GM12878 (cell line): ENCODE data around the gene HYCC1. TPM values are rescaled to one million over a fixed set of nuclear protein-coding genes. Genes with fewer than 3 reads are reported as not detected.

ENCODE experiments used
- ATAC-seq: fragments of 200-7000 bp; cut with Tn5 transposase; 3 replicates; pipeline ENCODE4 v1.9.1; 2020; ENCODE audit warnings: mild to moderate bottlenecking, moderate library complexity
- BruUV-seq: library from RNA; stranded (reverse); fragments of 400-500 nt; replicated peaks from 2 replicates; lab custom pipeline; 2021; lab: Mats Ljungman, UMichigan
- CTCF ChIA-PET: fragments of 300-600 bp; sonication (Branson Sonifier 250); formaldehyde crosslinking; extraction: SDS; loops from one replicate; lab custom pipeline; 2021; ENCODE audit warnings: inconsistent platforms; lab: Yijun Ruan, JAX
- POLR2A ChIA-PET: fragments of 350-600 bp; formaldehyde crosslinking; extraction: SDS; loops from one replicate; lab custom pipeline; 2021; ENCODE audit warnings: inconsistent platforms; lab: Charles Lee
- RAD21 ChIA-PET: fragments of 300-600 bp; sonication (Branson Sonifier 250); formaldehyde crosslinking; loops from one replicate; lab custom pipeline; 2023; ENCODE audit warnings: antibody characterized with exemption; ENCODE audit not compliant: unreplicated experiment; lab: Charles Lee
- SMC1A ChIA-PET: fragments of 300-600 bp; sonication (Branson Sonifier 250); formaldehyde crosslinking; loops from one replicate; lab custom pipeline; 2023; ENCODE audit not compliant: unreplicated experiment, uncharacterized antibody; lab: Charles Lee
- DNase-seq: peaks from one replicate; pipeline ENCODE4 v3.0.0-alpha.2; 2011; ENCODE audit warnings: low read depth, low spot score
- FAIRE-seq: peaks from 3 replicates; lab custom pipeline; 2011; peaks lifted over from hg19 to GRCh38; lab: Jason Lieb, UNC
- H2AFZ ChIP-seq: 2 replicates; pipeline ENCODE4 v1.6.0; 2011; ENCODE audit warnings: low read depth, low read length, control low read depth; ENCODE audit not compliant: control insufficient read depth
- H3K27ac ChIP-seq: 2 replicates; pipeline ENCODE4 v1.5.1; 2011; ENCODE audit warnings: control low read depth; ENCODE audit not compliant: control insufficient read depth, insufficient read depth
- H3K27me3 ChIP-seq, 2 experiments: replicated peaks in 1 of 2; 2 replicates each; pipeline versions ENCODE4 v1.6.0 to v1.6.1; 2011; ENCODE audit warnings: low read length in 1 of 2; ENCODE audit not compliant: control insufficient read depth in 2 of 2, insufficient read depth in 2 of 2
- H3K36me3 ChIP-seq, 2 experiments: 2 replicates each; pipeline ENCODE4 v1.5.1; 2011; ENCODE audit warnings: low read length in 1 of 2; ENCODE audit not compliant: control insufficient read depth in 2 of 2, insufficient read depth in 2 of 2
- H3K4me1 ChIP-seq: 2 replicates; pipeline ENCODE4 v1.6.1; 2011; ENCODE audit warnings: mild to moderate bottlenecking, low read length, moderate library complexity, mixed read lengths; ENCODE audit not compliant: control insufficient read depth, insufficient read depth
- H3K4me2 ChIP-seq: 2 replicates; pipeline ENCODE4 v1.6.0; 2011; ENCODE audit warnings: control low read depth; ENCODE audit not compliant: control insufficient read depth, insufficient read depth
- H3K4me3 ChIP-seq: fragments of 200-600 bp; sonication (generic); 2 replicates; pipeline ENCODE4 v1.5.1; 2016
- H3K79me2 ChIP-seq: 2 replicates; pipeline ENCODE4 v1.6.0; 2011; ENCODE audit warnings: low read length; ENCODE audit not compliant: control insufficient read depth, insufficient read depth
- H3K9ac ChIP-seq: 2 replicates; pipeline ENCODE4 v1.8.0; 2011; ENCODE audit warnings: low read length, control low read depth, mixed read lengths; ENCODE audit not compliant: control insufficient read depth, insufficient read depth
- H3K9me3 ChIP-seq: replicated peaks from 3 replicates; pipeline ENCODE4 v1.5.1; 2011; ENCODE audit warnings: mild to moderate bottlenecking, low read length; ENCODE audit not compliant: control insufficient read depth, insufficient read depth
- H4K20me1 ChIP-seq: 2 replicates; pipeline ENCODE4 v1.6.0; 2011; ENCODE audit not compliant: control insufficient read depth, insufficient read depth
- KAT2A ChIP-seq: conservative IDR thresholded peaks from 2 replicates; pipeline ENCODE4 v1.6.1; 2011; ENCODE audit warnings: low read depth, low read length; ENCODE audit not compliant: control insufficient read depth
- LARP7 ChIP-seq: fragments of 450-650 bp; IDR thresholded peaks from 2 replicates; pipeline ENCODE4 v1.6.1; 2017; ENCODE audit warnings: mild to moderate bottlenecking
- MEF2B ChIP-seq: fragments of 450-650 bp; IDR thresholded peaks from 2 replicates; pipeline ENCODE4 v1.6.1; 2018; ENCODE audit warnings: mild to moderate bottlenecking, moderate library complexity; ENCODE audit not compliant: partially characterized antibody, poor library complexity, severe bottlenecking
- NFYB ChIP-seq: IDR thresholded peaks from 2 replicates; pipeline ENCODE4 v1.6.1; 2011; ENCODE audit warnings: low read depth, mild to moderate bottlenecking, low read length, improper control_type of control experiment, moderate library complexity; ENCODE audit not compliant: insufficient read depth
- SMC3 ChIP-seq: IDR thresholded peaks from 2 replicates; pipeline ENCODE4 v1.6.1; 2011; ENCODE audit warnings: low read length, improper control_type of control experiment, borderline replicate concordance
- WGBS: methylation state at CpG from one replicate; pipeline ENCODE4 v1.1.6; 2016; ENCODE audit warnings: low lambda C conversion rate; ENCODE audit not compliant: insufficient replicate concordance, insufficient coverage; ENCODE audit errors: missing lambda C conversion rate; 5-methylcytosine and 5-hydroxymethylcytosine counted together
- in situ Hi-C: fragments of 300-500 bp; cut with MboI; formaldehyde crosslinking; loops from 9 replicates; pipeline ENCODE4 v1.14.3; 2018; ENCODE audit warnings: mixed read lengths
- intact Hi-C: fragments of 100-400 bp; cut with micrococcal nuclease; formaldehyde crosslinking; loops from one replicate; pipeline ENCODE4 v1.14.2; 2022; ENCODE audit not compliant: unreplicated experiment
- polyA plus RNA-seq, 11 experiments: library from polyadenylated mRNA; depleted of rRNA in 4 of 11; unstranded in 6 of 11; stranded (reverse) in 5 of 11; fragments of >200 nt; fragmentation: Nextera tagmentation in 4 of 11; fragmentation: Illumina TruSeq in 1 of 11; extraction: Ambion mirVana in 4 of 11; extraction: Trizol in 1 of 11; gene quantifications; 1 replicate in 1 of 11; 2 replicates in 10 of 11; pipeline versions ENCODE4 v1.2.1 to v1.2.3, GENCODE V29; 2011 to 2016; ENCODE audit warnings: inconsistent platforms in 2 of 11, missing spikeins in 2 of 11, low read depth in 1 of 11
- total RNA-seq, 4 experiments: library from RNA; depleted of rRNA in 3 of 4; stranded (reverse); fragments of >200 nt in 3 of 4; fragmentation: Illumina TruSeq in 1 of 4; extraction: Trizol in 1 of 4; gene quantifications; 2 replicates each; pipeline versions ENCODE4 v1.2.1 to v1.2.3, GENCODE V29; 2013 to 2021
- TF ChIP-seq, protein P1 (sequence below): fragments of 450-650 bp; IDR thresholded peaks from 2 replicates; pipeline ENCODE4 v1.6.1; 2017; ENCODE audit warnings: antibody characterized with exemption, mild to moderate bottlenecking, moderate library complexity
- TF ChIP-seq, protein P2 (sequence below): IDR thresholded peaks from 2 replicates; pipeline ENCODE4 v1.6.1; 2012; ENCODE audit warnings: low read depth, low read length, improper control_type of control experiment
- TF ChIP-seq, protein P3 (sequence below): fragments of 450-650 bp; IDR thresholded peaks from 2 replicates; pipeline ENCODE4 v1.6.1; 2017; ENCODE audit warnings: mild to moderate bottlenecking, moderate library complexity
- TF ChIP-seq, protein P4 (sequence below), 3 experiments: IDR thresholded peaks in 2 of 3; conservative IDR thresholded peaks in 1 of 3; 2 replicates each; pipeline ENCODE4 v1.5.1; 2011; ENCODE audit warnings: low read depth in 3 of 3, low read length in 3 of 3, mild to moderate bottlenecking in 3 of 3, control low read depth in 2 of 3, moderate library complexity in 2 of 3, inconsistent platforms in 1 of 3, mixed read lengths in 1 of 3; ENCODE audit not compliant: control insufficient read depth in 2 of 3, insufficient read depth in 1 of 3; ENCODE audit errors: extremely low read depth in 1 of 3

HYCC1 gene
- total and polyA plus RNA-seq, 10 of the 15 experiments (the other 5 are each of a cell fraction or from before 2014, with no cell fraction given): 8.5 to 62.9 (median 33.1) TPM

DNA sequence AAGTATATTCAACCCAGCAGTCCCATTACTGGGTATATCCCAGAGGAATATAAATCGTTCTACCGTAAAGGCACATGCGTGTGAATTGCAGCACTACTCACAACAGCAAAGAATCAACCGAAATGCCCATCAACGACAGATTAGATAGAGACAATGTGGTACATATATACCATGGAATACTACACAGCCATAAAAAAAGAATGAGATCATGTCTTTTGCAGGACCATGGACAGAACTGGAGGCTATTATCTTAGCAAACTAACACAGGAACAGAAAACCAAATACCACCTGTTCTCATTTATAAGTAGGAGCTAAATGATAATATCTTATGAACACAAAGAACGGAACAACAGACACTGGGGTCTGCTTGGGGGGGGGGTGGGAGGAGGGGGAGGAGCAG lies 47.4 kb upstream of the HYCC1 start:
- intact Hi-C loops: no loop called here
- SMC1A ChIA-PET: interaction anchor here (2.9 kb wide), 1 partner anchor 501 kb away, joined by 9 read pairs; no protein-coding TSS in a partner anchor
- TF ChIP-seq SMC3: no peak
- no peak for TF ChIP-seq MEF2B
- TF ChIP-seq, protein P1, sequence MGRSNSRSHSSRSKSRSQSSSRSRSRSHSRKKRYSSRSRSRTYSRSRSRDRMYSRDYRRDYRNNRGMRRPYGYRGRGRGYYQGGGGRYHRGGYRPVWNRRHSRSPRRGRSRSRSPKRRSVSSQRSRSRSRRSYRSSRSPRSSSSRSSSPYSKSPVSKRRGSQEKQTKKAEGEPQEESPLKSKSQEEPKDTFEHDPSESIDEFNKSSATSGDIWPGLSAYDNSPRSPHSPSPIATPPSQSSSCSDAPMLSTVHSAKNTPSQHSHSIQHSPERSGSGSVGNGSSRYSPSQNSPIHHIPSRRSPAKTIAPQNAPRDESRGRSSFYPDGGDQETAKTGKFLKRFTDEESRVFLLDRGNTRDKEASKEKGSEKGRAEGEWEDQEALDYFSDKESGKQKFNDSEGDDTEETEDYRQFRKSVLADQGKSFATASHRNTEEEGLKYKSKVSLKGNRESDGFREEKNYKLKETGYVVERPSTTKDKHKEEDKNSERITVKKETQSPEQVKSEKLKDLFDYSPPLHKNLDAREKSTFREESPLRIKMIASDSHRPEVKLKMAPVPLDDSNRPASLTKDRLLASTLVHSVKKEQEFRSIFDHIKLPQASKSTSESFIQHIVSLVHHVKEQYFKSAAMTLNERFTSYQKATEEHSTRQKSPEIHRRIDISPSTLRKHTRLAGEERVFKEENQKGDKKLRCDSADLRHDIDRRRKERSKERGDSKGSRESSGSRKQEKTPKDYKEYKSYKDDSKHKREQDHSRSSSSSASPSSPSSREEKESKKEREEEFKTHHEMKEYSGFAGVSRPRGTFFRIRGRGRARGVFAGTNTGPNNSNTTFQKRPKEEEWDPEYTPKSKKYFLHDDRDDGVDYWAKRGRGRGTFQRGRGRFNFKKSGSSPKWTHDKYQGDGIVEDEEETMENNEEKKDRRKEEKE: no peak
- no peak for TF ChIP-seq LARP7
- TF ChIP-seq, protein P2, sequence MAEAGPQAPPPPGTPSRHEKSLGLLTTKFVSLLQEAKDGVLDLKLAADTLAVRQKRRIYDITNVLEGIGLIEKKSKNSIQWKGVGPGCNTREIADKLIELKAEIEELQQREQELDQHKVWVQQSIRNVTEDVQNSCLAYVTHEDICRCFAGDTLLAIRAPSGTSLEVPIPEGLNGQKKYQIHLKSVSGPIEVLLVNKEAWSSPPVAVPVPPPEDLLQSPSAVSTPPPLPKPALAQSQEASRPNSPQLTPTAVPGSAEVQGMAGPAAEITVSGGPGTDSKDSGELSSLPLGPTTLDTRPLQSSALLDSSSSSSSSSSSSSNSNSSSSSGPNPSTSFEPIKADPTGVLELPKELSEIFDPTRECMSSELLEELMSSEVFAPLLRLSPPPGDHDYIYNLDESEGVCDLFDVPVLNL: no peak
- TF ChIP-seq, protein P3, sequence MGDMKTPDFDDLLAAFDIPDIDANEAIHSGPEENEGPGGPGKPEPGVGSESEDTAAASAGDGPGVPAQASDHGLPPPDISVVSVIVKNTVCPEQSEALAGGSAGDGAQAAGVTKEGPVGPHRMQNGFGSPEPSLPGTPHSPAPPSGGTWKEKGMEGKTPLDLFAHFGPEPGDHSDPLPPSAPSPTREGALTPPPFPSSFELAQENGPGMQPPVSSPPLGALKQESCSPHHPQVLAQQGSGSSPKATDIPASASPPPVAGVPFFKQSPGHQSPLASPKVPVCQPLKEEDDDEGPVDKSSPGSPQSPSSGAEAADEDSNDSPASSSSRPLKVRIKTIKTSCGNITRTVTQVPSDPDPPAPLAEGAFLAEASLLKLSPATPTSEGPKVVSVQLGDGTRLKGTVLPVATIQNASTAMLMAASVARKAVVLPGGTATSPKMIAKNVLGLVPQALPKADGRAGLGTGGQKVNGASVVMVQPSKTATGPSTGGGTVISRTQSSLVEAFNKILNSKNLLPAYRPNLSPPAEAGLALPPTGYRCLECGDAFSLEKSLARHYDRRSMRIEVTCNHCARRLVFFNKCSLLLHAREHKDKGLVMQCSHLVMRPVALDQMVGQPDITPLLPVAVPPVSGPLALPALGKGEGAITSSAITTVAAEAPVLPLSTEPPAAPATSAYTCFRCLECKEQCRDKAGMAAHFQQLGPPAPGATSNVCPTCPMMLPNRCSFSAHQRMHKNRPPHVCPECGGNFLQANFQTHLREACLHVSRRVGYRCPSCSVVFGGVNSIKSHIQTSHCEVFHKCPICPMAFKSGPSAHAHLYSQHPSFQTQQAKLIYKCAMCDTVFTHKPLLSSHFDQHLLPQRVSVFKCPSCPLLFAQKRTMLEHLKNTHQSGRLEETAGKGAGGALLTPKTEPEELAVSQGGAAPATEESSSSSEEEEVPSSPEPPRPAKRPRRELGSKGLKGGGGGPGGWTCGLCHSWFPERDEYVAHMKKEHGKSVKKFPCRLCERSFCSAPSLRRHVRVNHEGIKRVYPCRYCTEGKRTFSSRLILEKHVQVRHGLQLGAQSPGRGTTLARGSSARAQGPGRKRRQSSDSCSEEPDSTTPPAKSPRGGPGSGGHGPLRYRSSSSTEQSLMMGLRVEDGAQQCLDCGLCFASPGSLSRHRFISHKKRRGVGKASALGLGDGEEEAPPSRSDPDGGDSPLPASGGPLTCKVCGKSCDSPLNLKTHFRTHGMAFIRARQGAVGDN: no peak
- no peak for TF ChIP-seq KAT2A
- TF ChIP-seq NFYB: no peak
- TF ChIP-seq, protein P4, sequence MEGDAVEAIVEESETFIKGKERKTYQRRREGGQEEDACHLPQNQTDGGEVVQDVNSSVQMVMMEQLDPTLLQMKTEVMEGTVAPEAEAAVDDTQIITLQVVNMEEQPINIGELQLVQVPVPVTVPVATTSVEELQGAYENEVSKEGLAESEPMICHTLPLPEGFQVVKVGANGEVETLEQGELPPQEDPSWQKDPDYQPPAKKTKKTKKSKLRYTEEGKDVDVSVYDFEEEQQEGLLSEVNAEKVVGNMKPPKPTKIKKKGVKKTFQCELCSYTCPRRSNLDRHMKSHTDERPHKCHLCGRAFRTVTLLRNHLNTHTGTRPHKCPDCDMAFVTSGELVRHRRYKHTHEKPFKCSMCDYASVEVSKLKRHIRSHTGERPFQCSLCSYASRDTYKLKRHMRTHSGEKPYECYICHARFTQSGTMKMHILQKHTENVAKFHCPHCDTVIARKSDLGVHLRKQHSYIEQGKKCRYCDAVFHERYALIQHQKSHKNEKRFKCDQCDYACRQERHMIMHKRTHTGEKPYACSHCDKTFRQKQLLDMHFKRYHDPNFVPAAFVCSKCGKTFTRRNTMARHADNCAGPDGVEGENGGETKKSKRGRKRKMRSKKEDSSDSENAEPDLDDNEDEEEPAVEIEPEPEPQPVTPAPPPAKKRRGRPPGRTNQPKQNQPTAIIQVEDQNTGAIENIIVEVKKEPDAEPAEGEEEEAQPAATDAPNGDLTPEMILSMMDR (IDR thresholded peaks at IDR 0.05 in 2 of 3, conservative IDR thresholded peaks at IDR 0.05 in 1 of 3; ENCODE audit: control insufficient read depth in 2 of 3, extremely low read depth in 1 of 3, insufficient read depth in 1 of 3, low read depth in 3 of 3, low read length in 3 of 3): no peak

More for the DNA sequence above, 47.4 kb upstream of the HYCC1 start:
- Histone ChIP-seq H3K4me1 (no peaks in the 10 kb centered on the region), H3K4me2 (no peak overlapping the region), H3K27ac (no peak overlapping the region), H3K4me3 (no peak overlapping the region), H3K9ac (no peak overlapping the region), H3K79me2 (no peaks in the 10 kb centered on the region), H4K20me1 (no peaks in the 10 kb centered on the region), H2AFZ (no peak overlapping the region), H3K36me3 (no peaks in the 10 kb centered on the region), H3K9me3 (no peaks in the 10 kb centered on the region), H3K27me3 (no peaks in the 10 kb centered on the region)
- FAIRE-seq: no peak
- 62% methylated on average over 5 of the region's 6 CpGs for WGBS
- DNase-seq: no peak
- ATAC-seq: no peak
- ChIA-PET POLR2A (interaction anchor here (0.6 kb wide), 1 partner anchor 42 kb away, joined by 3 read pairs; no protein-coding TSS in a partner anchor), CTCF (interaction anchor here (1.0 kb wide), 1 partner anchor 501 kb away, joined by 3 read pairs; no protein-coding TSS in a partner anchor), RAD21 (interaction anchor here (1.5 kb wide), 1 partner anchor 498 kb away, joined by 4 read pairs; no protein-coding TSS in a partner anchor)
- in situ Hi-C loops: no loop called here
- BruUV-seq: no TSS peak
